Astrocyte of the hippocampus (primary cell): ENCODE measurements around the gene TRABD2A.
"Not testable (repeated sequence)": the region's sequence is repeated elsewhere in the genome, so short reads cannot be mapped to it uniquely, and the experiment has no call there.

Experiments used
- DNase-seq: peaks from one replicate; pipeline ENCODE4 v3.0.0; 2011; ENCODE audit warnings: low read depth, low spot score

The TRABD2A gene, protein sequence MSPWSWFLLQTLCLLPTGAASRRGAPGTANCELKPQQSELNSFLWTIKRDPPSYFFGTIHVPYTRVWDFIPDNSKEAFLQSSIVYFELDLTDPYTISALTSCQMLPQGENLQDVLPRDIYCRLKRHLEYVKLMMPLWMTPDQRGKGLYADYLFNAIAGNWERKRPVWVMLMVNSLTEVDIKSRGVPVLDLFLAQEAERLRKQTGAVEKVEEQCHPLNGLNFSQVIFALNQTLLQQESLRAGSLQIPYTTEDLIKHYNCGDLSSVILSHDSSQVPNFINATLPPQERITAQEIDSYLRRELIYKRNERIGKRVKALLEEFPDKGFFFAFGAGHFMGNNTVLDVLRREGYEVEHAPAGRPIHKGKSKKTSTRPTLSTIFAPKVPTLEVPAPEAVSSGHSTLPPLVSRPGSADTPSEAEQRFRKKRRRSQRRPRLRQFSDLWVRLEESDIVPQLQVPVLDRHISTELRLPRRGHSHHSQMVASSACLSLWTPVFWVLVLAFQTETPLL

DNA sequence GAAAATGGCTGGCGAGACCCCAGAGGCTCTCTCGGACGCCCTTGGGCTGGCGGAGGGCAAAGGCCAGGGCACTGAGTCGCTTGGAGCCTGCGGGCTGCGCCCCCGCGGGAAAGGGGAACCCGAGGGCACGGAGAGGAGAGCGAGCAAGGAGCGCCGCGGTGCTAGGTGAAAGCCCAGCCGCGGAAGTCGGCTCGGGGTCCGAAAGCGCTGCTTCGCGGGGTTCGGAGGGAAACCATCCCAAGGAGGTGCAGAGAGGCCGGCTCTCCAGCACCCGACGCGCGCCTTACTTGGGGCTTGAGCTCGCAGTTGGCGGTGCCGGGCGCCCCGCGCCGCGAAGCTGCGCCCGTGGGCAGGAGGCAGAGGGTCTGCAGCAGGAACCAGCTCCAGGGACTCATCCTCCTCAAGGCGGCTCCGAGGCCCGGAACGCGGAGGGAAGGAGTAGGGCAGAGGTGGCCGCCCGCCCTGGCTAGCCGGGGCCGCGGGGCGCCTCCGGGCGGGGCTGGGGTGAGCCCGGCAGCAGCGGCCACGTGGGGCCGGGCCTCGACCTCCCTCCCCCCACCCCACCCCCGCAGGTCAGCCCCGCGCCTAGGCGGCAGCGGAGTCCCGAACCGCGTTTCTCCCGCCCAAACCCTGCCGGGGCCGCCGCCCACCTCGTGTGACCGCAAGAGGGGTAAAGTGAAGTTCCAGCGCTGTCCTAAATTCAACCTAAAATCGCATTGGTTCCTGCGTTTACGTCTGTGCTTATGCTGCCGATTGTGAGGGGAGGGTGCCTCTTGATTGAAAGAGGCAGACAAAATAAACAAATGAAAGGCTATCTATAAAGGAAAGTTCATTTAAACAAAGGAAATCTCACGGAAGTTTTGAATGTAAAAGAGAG lies at the start of gene TRABD2A:
TSS of gene TRABD2A (minus strand) at position 440 of the 877 bp plus-strand sequence. CDS start at position 395, 45 bp downstream.
- DNase-seq: peak; percentile 39

DNA sequence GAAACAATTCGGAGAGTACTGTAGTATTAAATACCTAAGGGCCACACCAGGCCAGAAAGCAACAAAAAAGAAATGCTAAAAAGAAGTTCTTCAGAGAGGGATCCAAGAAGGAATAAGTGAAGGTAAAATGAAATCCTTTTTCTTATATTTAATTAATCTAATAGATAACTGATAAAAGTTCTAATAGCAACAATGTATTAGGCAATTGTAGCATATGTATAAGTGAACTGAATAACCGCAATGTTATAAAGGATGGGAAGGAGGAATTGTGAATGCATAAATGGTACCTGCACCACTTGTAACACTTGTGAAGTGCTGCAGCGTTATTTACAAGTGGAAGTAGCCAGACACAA lies 46.4 kb upstream of the TRABD2A start:
- no peak for DNase-seq

DNA sequence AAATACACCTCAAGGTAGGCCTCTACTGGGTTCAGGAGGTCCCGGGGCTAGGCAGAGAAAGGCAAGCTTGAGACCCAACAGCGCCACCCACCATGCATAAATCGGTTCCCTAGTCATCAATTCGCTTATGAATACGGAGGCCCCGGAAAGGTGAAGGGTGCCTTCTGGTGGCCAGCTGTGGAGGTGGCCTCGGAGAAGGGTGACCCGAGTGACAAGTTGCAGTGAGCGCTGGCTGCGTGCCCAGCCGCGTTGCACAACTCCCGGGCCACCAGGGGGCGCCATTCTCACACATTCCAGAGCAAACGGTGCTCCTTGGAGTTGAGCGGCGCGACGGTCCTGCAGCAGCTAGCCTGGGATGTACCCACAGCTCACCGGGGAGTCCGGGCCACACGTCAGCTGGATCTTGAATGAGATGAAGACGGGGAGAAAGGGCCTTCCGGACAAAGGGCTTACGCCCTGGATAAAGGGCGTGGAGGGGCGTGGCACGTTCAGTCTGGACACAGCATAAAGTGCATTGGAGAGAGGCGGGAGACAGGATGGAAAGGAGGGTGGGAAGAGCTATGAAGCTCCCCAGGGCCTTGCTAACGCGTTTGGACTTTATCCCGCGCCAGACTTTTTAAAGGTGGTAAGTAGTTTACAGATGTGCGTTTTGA lies 45.0 kb upstream of the TRABD2A start:
- DNase-seq: peak; percentile 96

DNA sequence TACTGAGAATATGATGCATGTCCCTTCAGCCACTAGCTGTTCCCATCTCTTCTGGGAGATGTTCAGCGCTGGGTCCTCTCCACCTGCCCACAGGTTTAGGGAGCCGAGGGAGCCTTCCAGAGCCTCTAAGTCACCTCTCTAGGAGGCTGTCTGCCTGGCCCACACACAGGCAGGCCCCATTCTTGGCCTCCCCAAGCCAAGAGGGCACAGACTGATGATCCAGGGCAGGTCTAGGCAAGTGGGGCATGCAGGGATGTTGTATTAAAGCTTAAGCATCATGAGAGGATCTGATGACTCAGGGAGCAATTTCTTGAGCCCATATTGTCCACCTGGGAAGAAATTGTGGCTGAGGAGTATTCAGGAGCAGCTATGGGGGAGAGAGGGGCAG lies 44.4 kb upstream of the TRABD2A start:
- DNase-seq: no peak

DNA sequence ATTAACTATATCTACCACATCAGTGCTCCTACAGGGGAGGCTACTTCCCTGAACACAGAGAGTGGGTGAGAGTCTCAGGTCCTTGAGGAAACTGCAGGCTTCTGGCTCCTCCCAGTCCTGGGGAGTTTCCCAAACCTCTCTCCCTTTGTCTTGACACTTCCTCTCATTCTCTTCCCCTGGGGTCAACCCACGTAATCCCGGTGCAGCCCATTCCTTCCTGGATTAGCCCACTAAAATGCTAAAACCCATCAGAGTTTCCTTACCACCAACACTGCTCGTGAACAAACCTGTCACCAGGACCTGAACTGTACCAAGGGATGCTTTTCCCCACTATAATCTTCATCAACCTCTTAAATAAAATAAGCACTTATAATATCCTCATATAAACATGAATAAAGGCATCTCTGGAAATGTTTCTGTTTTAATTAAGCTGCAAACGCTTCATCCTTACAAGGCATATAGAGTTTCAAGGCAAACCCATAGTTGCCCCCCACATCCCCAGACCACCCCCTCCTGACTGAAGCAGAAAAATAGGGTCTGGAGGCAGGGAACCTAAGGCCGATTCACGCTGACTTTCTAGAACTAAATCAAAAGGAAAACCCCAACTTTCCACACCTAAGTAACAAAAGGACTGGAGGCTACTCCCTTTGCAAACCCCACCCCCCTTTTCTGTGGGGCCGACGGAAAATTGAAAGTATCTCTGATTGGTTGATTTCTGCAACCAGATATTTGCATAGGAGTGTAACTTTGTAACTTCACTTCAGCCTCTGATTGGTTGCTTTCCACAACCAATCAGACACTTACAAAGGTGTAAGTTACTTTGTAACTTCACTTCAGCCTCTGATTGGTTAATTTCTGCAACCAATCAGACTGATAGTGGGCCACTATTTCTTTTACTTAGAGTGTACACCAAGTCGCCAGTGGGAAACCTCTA lies 43.6 kb upstream of the TRABD2A start:
- peak; percentile 39 for DNase-seq

DNA sequence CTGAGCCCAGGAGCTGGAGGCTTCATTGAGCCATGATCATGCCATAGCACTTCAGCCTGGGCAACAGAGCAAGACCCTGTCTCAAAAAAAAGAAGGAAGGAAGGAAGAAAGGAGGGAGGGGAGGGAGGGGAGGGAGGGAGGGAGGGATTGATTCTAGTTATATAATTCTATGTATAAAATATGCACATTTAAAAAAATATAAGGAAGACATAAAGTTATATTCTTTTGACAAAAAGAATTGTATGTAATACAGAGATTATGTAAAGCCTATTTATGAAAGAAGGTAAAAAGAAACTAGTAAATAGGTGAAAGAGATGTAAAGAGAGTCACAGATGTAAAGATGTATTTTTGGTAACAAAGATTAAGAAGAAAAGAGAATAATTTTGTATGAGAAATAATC lies 42.1 kb upstream of the TRABD2A start:
- DNase-seq: no peak

DNA sequence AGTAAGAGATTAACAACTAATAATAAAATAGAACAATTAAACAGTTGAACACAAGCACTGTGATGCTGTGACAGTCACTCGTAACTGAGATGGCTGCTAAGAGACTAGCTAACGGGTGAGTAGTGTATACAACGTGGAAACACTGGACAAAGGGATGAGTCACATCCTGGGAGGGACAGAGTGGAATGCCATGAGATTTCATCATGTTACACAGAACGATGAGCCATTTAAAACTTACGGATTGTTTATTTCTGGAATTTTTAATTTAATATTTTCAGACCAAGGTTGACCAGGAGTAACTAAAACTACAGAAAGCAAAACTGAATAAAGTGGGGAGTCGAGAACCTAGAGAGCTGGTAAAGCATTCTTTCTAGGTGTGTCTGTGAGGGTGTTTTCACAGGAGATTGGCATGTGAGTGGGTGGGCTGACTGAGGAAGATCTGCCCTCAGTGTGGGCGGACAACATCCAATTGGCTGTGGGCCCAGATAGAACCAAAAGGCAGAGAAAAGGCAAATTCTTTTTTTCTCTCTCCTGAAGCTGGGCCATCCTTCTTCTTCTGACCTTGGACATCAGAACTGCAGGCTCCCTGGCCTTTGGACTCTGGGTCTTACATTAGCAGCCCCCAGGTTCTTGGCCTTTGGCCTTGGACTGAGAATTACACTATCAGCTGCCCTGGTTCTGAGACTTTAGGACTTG lies 39.1 kb upstream of the TRABD2A start:
- DNase-seq: peak; percentile 91

DNA sequence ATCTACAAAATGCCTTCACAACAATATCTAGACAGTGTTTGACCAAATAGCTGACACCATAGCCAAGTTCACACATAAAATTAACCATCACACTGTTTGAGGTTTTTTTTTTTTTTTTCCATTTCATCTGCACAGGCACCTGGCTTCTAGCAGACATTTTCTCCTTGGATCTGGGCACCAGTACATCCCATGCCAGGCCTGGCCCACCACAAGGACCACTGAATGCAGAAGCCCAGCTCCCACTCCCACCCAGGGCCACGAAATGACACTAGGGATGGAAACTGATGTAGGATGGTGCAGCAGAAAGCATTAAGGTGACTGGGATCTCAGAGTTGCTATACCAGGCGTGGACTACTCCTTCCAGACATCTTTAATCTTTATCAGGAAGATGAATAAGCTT lies 37.5 kb upstream of the TRABD2A start:
- no peak for DNase-seq

DNA sequence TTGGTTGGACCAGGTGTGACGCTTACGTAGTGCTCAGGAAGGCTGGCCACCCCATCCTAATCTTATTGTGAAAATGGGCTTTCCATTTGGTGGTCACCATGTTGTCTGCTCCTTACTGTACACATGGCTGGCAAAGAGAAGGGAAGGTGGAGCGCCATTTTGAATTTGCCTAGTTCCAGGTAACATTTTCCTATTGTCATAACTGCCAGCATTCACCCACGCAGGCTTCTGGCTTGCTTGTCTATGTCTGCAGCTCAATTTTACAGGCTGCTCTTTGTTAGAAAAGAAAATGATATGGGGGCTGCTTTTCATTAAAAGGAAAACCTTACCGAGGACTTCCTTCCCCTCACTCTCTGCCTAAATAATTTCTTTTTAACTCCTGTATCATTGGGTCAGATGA lies 36.9 kb upstream of the TRABD2A start:
- not testable (repeated sequence) for DNase-seq

DNA sequence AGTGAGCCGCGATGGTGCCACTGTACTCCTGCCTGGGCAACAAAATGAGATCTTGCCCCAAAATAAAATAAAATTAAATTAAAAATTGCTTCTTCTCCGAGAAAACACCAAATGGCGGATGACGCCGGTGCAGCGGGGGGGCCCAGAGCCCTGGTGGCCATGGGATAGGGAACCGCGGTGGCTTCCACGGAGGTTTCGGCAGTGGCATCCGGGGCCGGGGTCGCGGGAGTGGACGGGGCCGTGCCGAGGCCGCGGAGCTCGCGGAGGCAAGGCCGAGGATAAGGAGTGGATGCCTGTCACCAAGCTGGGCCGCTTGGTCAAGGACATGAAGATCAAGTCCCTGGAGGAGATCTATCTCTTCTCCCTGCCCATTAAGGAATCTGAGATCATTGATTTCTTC lies 34.8 kb upstream of the TRABD2A start:
- DNase-seq: not testable (repeated sequence)

DNA sequence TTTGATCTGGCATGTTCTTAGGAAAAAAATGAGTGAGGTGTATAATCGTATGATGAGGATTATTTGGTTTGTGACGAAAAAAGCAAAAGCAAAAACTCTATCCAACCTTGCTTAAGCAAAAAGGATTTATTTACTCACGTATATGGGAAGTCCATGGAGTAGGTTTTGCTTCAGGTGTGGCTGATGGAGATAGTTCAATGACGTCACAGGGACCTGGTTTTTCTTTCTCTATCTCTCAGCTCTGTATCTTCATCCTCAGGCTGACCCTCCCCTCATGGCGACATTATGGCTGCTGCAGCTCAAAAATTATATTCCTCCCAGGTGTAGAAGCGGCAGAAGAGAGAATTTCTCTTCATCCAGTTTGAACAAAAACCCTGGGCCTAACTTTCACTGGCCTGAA lies 33.5 kb upstream of the TRABD2A start:
- no peak for DNase-seq

DNA sequence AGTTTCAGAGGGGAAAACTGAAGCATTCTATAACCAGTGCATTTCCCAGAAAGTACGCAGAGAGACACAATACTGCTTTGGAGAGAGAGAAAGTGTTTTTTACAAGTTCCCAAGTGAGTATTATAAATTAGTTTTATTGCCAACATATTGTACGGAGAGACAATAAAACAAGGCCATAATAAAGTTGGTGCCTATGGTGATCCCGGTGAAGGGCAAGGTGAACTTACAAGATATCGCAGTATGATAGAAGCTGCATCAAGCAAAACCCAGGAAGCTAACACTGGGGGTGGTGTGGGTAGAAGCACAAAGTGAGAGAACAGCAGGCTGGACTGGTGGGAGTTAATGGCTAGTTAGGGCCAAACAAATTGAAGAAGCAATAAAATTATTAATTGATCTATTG lies 32.1 kb upstream of the TRABD2A start:
- no peak for DNase-seq

DNA sequence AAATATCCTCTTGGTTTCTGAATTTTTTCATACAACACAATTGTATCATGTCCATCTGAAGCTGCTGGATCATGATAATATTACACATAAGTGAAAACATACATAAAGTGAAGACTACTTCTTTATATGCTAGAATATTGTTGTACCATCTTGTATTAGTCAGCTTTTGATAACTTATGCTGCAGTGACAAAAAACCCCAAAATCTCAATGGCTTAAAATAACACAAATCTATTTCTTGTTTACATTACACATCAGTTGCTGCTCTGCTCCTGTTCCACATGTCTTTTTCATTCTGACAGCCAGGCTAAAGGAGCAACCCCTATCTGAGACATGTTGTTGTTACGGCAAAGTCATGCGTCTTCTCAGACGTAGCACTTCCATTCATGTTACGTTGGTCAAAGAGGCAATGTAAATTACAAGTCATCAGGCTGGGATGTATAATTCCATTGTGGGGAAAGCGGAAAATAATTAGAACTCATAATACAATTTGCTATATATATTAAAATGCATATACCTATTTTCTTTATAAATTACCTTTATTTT lies 30.3 kb upstream of the TRABD2A start:
- DNase-seq: no peak

DNA sequence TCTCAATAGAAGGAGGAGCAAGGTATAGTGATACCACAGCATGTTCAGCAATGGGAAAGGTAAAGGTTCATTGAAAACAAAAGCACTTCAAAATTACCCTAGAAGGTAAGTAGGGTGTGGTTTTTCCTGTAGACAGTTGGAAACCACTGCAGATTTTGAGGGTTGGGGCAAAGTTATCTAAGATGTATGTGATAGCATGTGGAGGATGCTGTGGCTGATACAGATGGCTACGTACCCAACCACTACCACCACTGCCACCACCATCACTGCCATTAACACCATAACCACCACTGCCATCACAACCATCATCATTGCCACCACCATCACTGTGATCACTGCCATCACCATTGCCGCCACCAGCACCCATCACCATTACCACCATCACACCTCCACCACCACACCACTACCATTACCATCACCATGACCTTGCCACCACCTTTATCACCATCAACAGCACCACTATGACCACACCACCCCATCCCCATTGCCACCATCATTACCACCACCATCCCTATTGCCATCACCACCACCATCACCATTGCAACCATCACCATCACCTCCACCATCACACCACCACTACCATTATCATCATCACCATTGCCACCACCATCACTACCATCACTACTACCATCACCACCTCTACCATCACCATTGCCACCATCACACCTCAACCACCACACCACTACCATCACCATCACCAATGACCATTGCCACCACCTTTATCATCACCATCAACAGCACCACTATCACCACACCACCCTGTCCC lies 28.2 kb upstream of the TRABD2A start:
- no peak for DNase-seq

DNA sequence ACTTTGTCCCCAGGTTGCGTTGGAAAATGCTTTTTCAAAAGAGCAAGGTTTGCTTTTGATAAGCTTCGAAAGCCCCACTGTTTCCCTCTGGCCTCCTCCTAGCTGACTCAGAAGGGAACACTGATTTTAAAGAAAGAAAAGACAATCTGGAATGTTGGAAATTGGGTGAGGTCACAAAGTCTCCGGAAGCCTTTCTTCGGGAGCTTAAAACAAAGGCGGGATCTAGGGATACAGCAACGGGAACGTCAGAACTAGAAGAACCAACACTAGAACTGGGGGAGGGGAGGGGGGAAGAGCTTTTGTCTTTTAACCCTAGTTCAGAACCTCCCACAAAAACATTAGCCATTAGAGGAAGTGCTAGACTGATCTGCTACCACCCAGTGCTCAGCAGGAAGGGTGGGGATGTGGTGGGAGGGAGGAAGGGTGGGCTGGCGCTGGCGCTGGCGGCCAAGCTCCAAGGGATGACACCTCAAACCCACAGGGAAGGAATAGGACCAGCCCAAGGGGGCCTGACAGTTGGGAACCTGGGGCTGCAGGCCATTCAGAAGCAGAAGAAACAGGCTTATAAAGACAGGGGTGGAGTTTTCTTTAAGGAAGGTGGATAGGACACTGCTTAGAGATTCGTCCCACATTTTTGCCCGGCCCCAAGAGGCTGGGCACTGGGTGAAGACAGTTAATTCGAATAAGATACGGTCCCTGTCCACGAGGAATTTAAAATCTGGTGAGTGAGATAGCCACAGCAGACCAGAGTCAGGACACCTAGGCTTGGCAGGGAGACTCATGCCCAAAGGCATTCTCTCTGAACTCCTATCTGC lies 26.2 kb upstream of the TRABD2A start:
- DNase-seq: peak; percentile 80

DNA sequence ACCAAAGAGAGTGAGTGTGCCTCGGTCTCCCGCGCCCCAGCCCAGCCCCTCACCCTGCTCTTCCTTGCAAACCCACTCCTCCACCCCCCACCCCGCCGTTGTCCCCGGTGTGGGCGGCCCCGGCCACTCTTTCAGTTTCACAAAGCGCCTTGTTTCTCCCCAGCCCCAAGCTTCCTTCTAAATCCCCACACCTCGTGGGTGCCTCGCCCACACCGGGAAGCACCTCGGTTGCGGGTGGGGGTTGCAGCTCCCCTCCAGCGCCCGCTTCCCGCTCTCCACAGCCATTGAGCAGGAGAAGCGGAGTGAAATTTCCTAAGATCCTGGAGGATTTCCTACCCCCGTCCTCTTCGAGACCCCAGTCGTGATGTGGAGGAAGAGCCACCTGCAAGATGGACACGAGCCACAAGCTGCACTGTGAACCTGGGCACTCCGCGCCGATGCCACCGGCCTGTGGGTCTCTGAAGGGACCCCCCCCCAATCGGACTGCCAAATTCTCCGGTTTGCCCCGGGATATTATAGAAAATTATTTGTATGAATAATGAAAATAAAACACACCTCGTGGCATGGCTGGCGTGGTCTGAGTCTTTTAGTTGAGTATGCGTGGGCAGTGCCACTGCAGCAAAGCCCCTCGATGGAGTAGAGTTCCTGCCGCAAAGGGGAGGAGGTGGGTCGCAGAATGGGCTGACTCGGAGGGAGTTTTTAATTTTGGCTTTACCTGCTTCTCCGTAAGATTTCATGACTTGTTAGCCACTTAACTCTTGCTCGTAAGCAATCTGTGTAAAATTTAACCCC lies 25.4 kb upstream of the TRABD2A start:
- peak; percentile 49 for DNase-seq
